Thyroid gland (tissue), 4 donors: ENCODE data around the gene TCP11. TPM values are rescaled to one million over a fixed set of nuclear protein-coding genes. Genes with fewer than 3 reads are reported as not detected.

Source experiments
- DNase-seq, 2 donors: peaks; one replicate each; pipeline ENCODE4 v3.0.0-alpha.2; 2019
- H3K27ac ChIP-seq, 3 donors: fragments of 200-600 bp; sonication (generic); 1 replicate in 2 of 3; 2 replicates in 1 of 3; pipeline ENCODE4 v1.5.1; 2016 to 2019; ENCODE audit warnings: mild to moderate bottlenecking in 1 of 3, moderate library complexity in 1 of 3
- H3K27me3 ChIP-seq: fragments of 200-600 bp; sonication (generic); one replicate; pipeline ENCODE4 v1.5.1; 2019
- H3K36me3 ChIP-seq, 2 donors: fragments of 200-600 bp; sonication (generic); one replicate each; pipeline ENCODE4 v1.5.1; 2016 to 2019
- H3K4me1 ChIP-seq, 2 donors: fragments of 200-600 bp; sonication (generic); one replicate each; pipeline ENCODE4 v1.5.1; 2017 to 2019
- H3K4me3 ChIP-seq, 3 donors: fragments of 200-600 bp; sonication (generic); replicated peaks in 1 of 3; 1 replicate in 2 of 3; 2 replicates in 1 of 3; pipeline ENCODE4 v1.5.1; 2016; ENCODE audit warnings: mild to moderate bottlenecking in 1 of 3
- H3K9me3 ChIP-seq: fragments of 200-600 bp; sonication (generic); one replicate; pipeline ENCODE4 v1.5.1; 2017
- CTCF ChIP-seq, 6 experiments: fragments of 200-600 bp in 3 of 6; fragments of 450-650 bp in 3 of 6; sonication (generic) in 3 of 6; IDR thresholded peaks; one replicate each; pipeline ENCODE4 v1.5.1; 2016 to 2019; ENCODE audit warnings: antibody characterized with exemption in 6 of 6, mild to moderate bottlenecking in 2 of 6, inconsistent platforms in 1 of 6, moderate library complexity in 1 of 6
- POLR2A ChIP-seq, 2 donors: fragments of 450-650 bp; IDR thresholded peaks; one replicate each; pipeline ENCODE4 v1.6.1; 2017; ENCODE audit warnings: antibody characterized with exemption in 2 of 2, mild to moderate bottlenecking in 2 of 2, moderate library complexity in 1 of 2
- WGBS, 2 donors: methylation state at CpG; one replicate each; pipeline ENCODE4 v1.1.5; 2017; 5-methylcytosine and 5-hydroxymethylcytosine counted together
- intact Hi-C: fragments of 100-400 bp; cut with DNase I; formaldehyde crosslinking; loops from one replicate; pipeline ENCODE4 v1.15.1; 2023
- small RNA-seq: library from RNA; depleted of rRNA; stranded (forward); fragments of <200 nt; gene quantifications from one replicate; pipeline ENCODE3, GENCODE V24; 2016
- total RNA-seq, 4 donors: library from RNA; depleted of rRNA; stranded (reverse); fragments of >200 nt; gene quantifications; one replicate each; pipeline ENCODE4 v1.2.3, GENCODE V29; 2016

TCP11 gene
- total RNA-seq, 4 donors from 2014 or later = 1.0 to 2.8 TPM; not detected in 2

GRCh38 chr6:35068644-35069043 is 72.5 kb downstream of the TCP11 start:
- Histone ChIP-seq H3K4me3 (no peak overlapping the region), H3K27ac (no peak overlapping the region), H3K4me1 (peaks cover 22 to 24% of the 10 kb centered on the region in 2 donors), H3K36me3 (no peaks in the 10 kb centered on the region), H3K27me3 (no peaks in the 10 kb centered on the region), H3K9me3 (no peaks in the 10 kb centered on the region)
- DNase-seq = no peak
- intact Hi-C loops = no loop called here
- no peak for TF ChIP-seq POLR2A (IDR thresholded peaks at IDR 0.05)
- no peak for TF ChIP-seq CTCF (IDR thresholded peaks at IDR 0.05)
- WGBS, 2 donors = 91% methylated on average over 6 to 7 of the region's 7 CpGs

GRCh38 chr6:35068206-35068605 is 72.9 kb downstream of the TCP11 start:
- H3K9me3 ChIP-seq = no peaks in the 10 kb centered on the region
- 86 to 91% methylated on average over 9 of the region's 9 CpGs for WGBS, 2 donors
- peaks cover 0 to 2% of the 10 kb centered on the region in 2 donors for H3K36me3 ChIP-seq
- peaks cover 22 to 24% of the 10 kb centered on the region in 2 donors for H3K4me1 ChIP-seq
- no peak overlapping the region for H3K27ac ChIP-seq
- H3K27me3 ChIP-seq = no peaks in the 10 kb centered on the region
- TF ChIP-seq POLR2A (IDR thresholded peaks at IDR 0.05) (no peak), CTCF (IDR thresholded peaks at IDR 0.05) (no peak)
- no peak overlapping the region for H3K4me3 ChIP-seq
- no peak for DNase-seq
- intact Hi-C loops = no loop called here

Small RNA genes lying within 50 kb of the gene (small RNA-seq; reads per million reads assigned to genes)
- not detected for gene AL138721.1

Other genes starting within 250 kb of the TCP11 start
- 100 to 1,000 TPM in 1 of 4 donors, 10 to 100 TPM in 3; 45.5 to 119 (median 66.3) TPM for gene SCUBE3, start 72.6 kb upstream of the TCP11 start, total RNA-seq
- 10 to 100 TPM; 54.3 to 81.7 (median 71.6) TPM for gene ZNF76, start 118.4 kb upstream of the TCP11 start, total RNA-seq
- gene DEF6, start 156.5 kb upstream of the TCP11 start, total RNA-seq = 1 to 10 TPM; 5.2 to 9.3 (median 6.0) TPM
- 10 to 100 TPM; 17.3 to 40.3 (median 35.9) TPM for gene PPARD, start 201.2 kb upstream of the TCP11 start, total RNA-seq